Measurements from ENCODE around the gene DTX4.

Gene DTX4

GRCh38 chr11:59192446-59193020 is 20.6 kb downstream of the DTX4 start:
- no peak for DNase-seq

GRCh38 chr11:59193587-59194130 is 21.7 kb downstream of the DTX4 start:
- DNase-seq = no peak

GRCh38 chr11:59195586-59195985 is 23.7 kb downstream of the DTX4 start:
- DNase-seq = no peak

GRCh38 chr11:59196777-59197176 is 24.8 kb downstream of the DTX4 start:
- DNase-seq = no peak

DNA sequence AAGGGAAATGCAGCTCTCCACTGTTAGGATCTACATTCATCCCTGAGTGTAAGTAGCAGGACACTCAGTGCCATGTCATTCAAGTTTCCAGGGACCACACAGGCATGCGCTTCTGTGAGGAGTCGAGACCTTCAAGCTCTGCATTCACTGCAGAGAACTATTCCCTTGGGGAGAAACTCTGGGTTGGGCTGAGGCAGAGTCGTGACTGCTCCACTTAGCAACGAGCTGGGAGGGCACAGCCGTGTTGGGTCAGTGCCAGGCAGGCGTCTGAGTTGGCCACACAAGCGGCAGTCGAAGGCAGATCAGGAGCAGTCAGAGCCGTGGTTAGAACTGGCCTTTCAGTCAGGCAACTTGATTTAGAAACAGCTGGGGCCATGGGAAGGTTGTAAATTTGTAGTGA is 26.1 kb downstream of the DTX4 start:
- no peak for DNase-seq

GRCh38 chr11:59198726-59199125 is 26.8 kb downstream of the DTX4 start:
- DNase-seq = no peak

DNA sequence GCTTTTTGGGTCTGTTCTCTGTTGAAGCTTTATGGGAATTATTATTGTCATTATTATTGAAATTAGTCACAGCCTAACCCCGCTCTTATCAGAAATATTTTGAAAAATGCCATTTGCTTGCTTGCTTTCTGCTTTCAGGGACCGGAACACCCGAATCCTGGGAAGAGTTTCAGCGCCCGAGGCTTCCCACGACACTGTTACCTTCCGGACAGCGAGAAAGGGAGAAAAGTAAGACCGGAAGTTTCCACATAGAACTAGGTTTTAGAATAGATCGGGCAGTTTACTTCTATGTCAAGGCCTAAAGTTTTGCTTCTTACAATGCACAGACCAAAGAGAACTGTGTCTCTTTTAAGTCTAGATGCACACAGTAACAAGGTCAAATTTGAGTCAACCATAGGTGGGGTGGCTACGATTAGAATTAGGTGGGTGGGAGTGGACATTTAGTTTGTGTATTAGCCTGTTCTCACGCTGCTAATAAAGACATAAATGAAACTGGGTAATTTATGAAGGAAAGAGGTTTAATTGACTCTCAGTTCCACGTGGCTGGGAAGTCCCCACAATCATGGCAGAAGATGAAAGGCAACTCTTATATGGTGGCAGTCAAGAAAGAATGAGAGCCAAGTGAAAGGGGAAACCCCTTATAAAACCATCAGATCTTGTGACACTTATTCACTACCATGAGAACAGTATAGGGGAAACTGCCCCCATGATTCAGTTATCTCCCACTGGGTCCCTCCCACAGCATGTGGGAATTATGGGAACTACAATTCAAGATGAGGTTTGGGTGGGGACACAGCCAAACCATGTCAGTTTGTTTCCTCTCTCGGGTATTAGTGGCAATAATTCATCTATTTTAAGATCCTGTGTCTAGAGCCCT is 27.9 kb downstream of the DTX4 start:
- no peak for DNase-seq

- DNase-seq = no peak
Measured at GRCh38 chr11:59200423-59200746, 28.5 kb downstream of the DTX4 start.

GRCh38 chr11:59201353-59201752 is 29.4 kb downstream of the DTX4 start:
- no peak for DNase-seq

- no peak for DNase-seq
Measured at GRCh38 chr11:59204746-59205145, 32.8 kb downstream of the DTX4 start.

DNA sequence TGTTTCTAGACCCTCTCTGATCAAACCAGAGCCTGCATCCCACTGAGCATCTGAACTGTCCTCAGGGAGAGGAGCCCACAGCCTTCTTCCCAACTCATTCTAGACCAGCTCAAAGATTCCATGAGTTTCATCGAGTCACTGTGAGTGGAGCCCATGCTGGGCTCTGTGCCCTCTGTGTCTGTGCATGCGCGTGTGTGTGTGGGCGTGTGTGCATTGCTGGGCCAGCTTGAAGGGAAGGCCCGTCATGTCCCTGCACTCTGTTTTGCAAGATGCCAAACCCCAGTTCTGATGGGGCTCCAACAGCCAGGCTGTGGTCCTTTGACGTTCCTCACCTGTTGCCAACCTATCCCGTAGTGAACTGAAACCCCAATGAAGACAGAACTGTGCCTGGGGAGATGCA is 33.7 kb downstream of the DTX4 start:
- no peak for DNase-seq

DNA sequence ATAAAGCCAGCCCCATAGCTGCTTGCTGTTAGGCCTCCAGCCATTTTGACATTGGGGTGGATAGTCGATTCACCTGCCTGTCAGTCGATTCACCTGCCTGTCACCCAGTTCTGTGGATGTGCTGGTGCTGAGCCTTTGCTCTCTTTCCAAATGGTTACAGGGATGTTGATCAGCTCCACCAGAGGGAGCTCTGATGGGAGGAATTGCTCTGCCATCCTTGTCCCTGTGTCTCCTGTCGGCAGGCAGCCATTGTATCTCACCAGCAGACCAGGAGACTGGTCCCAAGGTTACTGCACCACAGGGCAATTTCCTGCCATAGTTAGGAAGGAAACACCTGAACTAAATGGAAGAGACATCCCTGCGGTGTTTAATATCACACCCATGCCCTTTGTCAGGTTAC is 34.7 kb downstream of the DTX4 start:
- no peak for DNase-seq

GRCh38 chr11:59207988-59208451 is 36.1 kb downstream of the DTX4 start:
- no peak for DNase-seq

GRCh38 chr11:59208956-59209355 is 37.0 kb downstream of the DTX4 start:
- no peak for DNase-seq

GRCh38 chr11:59212222-59212621 is 40.3 kb downstream of the DTX4 start:
- DNase-seq = no peak

DNA sequence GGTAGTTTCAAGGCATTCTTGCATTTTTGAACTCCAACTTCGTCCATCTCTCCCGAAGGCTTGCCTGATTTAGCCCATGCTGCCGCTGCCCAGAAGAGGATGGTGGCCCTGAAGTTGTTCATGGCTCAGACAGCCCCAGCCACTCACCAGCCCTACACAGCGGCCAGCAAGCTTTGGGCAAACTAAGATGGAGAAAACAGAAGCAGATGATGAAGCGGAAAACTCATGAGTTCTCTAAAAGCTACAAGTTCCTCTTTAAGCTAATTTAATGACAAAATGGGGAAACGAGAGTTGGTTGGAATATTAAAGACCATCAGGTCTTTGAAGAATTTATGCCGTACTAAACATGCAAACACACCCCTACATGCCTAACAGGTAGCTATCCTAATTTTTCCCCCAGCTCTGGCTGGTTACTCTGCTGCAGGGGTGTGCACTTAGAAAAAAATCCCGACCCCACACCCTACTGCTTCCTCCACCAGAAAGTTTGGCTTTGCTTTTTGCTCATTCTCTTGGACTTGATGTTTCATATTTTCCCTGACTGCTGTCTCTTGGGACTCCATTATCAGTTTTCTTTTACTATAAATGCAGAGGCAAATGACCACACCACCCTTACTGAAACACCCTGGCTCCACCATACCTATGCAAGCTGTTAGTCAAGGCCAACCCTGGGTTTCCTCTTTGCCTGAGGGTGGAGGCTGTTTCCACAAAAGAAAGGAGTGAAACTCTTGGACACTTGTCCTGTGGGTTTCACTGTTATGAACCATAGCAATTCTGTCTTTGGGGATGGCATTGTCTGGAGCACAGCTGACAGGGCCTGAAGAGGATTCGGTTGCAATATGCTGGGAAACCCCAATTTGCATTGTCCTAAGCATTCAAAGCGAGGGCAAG is 41.1 kb downstream of the DTX4 start, which contains the start of gene MPEG1:
Gene MPEG1, minus strand, starts transcription at position 184 of the 888 bp plus-strand sequence. Its CDS starts 62 bp downstream, at position 122.
- no peak for DNase-seq

DNA sequence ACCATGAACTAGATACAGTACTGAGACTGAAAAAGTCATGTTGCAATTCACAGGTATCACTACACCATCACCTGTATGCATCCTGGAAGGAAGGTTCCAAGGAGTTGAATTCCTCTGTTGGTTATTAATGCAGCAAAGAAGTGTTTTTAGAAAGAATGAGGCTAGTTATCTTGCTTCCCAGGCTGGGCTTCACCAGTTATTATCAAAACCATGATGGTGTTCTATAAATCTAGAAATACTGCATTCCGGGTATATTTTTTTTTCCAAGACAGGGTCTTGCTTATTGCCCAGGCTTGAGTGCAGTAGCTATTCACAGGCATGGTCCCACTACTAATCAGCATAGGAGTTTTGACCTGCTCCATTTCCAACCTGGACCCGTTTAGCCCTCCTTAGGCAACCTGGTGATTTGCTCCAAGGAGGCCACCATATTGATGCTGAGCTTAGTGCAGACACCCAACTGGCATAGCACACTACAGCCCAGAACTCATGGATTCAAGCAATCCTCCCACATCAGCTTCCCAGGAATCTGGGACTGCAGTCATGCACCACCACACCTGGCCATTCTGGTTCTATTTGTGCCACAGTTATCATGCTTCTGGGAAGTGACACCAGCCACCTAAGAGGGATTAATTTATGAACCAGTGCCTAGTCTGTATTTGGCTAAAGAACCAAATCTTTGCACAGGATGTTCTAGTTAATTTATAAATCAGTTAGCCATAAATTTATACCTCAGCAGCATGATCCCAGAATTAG is 42.4 kb downstream of the DTX4 start:
- no peak for DNase-seq

GRCh38 chr11:59216641-59217564 is 45.0 kb downstream of the DTX4 start:
- no peak for DNase-seq

DNA sequence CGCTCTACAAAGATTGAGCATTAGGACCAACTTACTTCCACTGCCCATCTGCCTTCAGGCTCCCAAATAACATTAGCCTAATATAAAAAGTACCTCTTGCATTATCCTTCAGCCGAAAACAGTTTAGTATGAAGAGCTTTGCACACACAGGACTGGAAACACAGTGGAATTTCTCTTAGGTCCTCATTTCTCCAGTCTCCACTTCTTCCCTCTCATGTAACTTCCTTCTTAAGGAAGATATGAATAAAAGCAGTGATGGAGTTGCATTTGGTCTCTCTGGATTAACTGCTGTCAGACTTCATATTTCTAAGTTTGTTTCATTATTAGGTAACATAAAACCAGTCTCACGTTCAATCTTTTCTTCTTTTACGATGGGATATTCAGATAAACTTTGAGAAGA is 46.4 kb downstream of the DTX4 start:
- DNase-seq = no peak

DNA sequence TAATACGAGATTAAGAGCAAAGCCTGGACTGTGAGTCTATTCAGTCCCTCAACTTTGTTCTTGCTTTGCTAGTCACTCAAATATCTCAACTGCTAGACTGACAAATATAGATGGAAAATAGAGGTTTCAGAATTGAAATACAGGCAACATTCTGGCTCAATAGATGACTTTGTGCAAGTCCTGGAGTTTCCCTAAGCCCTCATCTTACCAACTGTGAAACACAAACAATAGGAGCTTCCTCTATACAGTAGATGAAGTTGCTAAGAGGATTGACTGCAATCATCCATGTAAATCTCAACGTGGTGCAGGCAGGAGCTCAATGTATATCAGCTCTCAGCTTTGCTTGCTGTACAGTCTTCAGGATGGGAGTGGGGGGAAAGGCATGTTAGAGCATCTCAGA is 47.0 kb downstream of the DTX4 start:
- DNase-seq = no peak

GRCh38 chr11:59219836-59220235 is 47.9 kb downstream of the DTX4 start:
- no peak for DNase-seq

Measured in activated T-cell treated with anti-CD3 and anti-CD28 coated beads, Interleukin-2, amount 50 U/mL, for 1 hour (primary cell).